GM10847 (cell line): Measurements from ENCODE around the gene PPIC.

Experiments used
- POLR2A ChIP-seq: IDR thresholded peaks from 2 replicates; pipeline ENCODE4 v1.6.1; 2011; ENCODE audit not compliant: insufficient read length; ENCODE audit errors: extremely low read depth

PPIC gene

GRCh38 chr5:123035360-123035917, 1.1 kb downstream of the PPIC start:
- no peak for TF ChIP-seq POLR2A

GRCh38 chr5:123033157-123033671, 3.3 kb downstream of the PPIC start:
- no peak for TF ChIP-seq POLR2A

- no peak for TF ChIP-seq POLR2A
Observed at GRCh38 chr5:123028222-123028621, 8.3 kb downstream of the PPIC start.

- TF ChIP-seq POLR2A, result no peak
Observed at GRCh38 chr5:123014689-123015088, 21.8 kb downstream of the PPIC start.

- TF ChIP-seq POLR2A, result no peak
Observed at GRCh38 chr5:123012321-123012720, 24.2 kb downstream of the PPIC start.

GRCh38 chr5:123007754-123008153, 28.8 kb downstream of the PPIC start:
- TF ChIP-seq POLR2A, result no peak

- no peak for TF ChIP-seq POLR2A
Observed at GRCh38 chr5:123007182-123007581, 29.3 kb downstream of the PPIC start.

- TF ChIP-seq POLR2A, result no peak
Observed at GRCh38 chr5:123001808-123002207, 34.7 kb downstream of the PPIC start.

GRCh38 chr5:123000731-123001130, 35.8 kb downstream of the PPIC start:
- TF ChIP-seq POLR2A, result no peak

- TF ChIP-seq POLR2A, result no peak
Observed at GRCh38 chr5:122999947-123000563, 36.5 kb downstream of the PPIC start.

- TF ChIP-seq POLR2A, result no peak
Observed at GRCh38 chr5:122997294-122997693, 39.2 kb downstream of the PPIC start.

- no peak for TF ChIP-seq POLR2A
Observed at GRCh38 chr5:122996091-122996490, 40.4 kb downstream of the PPIC start.

- no peak for TF ChIP-seq POLR2A
Observed at GRCh38 chr5:122985954-122986721, 50.4 kb downstream of the PPIC start.

GRCh38 chr5:122985006-122985700, 51.4 kb downstream of the PPIC start:
- TF ChIP-seq POLR2A, result no peak

- TF ChIP-seq POLR2A, result no peak
Observed at GRCh38 chr5:122984425-122984824, 52.1 kb downstream of the PPIC start.

- TF ChIP-seq POLR2A, result no peak
Observed at GRCh38 chr5:122982376-122982775, 54.1 kb downstream of the PPIC start.
